ENCODE measurements around the gene ADRB1.

Gene ADRB1

GRCh38 chr10:114043532-114044246, at the start of gene ADRB1:
Gene ADRB1, plus strand, starts transcription at chr10:114043866. Its CDS starts 267 bp downstream, at chr10:114044133.
- DNase-seq (ENCODE audit: low spot score), result no peak

GRCh38 chr10:113995201-113995600, 48.5 kb upstream of the ADRB1 start:
- no peak for DNase-seq (ENCODE audit: low spot score)

DNA sequence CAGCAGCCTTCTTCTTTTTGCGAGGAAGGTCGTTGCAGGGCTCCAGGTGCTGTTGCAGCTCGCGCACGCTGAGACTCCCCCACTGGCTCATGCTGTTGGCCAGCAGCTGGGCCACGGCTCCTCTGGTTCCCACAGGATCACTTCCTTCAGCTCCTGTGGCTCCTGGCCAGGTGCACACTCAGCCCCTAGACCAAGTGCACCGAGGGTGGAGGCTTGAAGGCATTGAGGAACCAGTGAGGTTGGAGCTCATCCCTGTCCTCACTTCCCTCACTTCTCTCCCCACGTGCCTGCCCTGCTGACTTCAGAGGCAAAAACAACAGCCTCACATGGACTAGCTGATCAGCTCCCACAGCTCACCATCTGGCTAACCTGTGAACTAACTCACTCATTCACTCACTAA, 46.2 kb upstream of the ADRB1 start:
- DNase-seq (ENCODE audit: low spot score), result no peak

DNA sequence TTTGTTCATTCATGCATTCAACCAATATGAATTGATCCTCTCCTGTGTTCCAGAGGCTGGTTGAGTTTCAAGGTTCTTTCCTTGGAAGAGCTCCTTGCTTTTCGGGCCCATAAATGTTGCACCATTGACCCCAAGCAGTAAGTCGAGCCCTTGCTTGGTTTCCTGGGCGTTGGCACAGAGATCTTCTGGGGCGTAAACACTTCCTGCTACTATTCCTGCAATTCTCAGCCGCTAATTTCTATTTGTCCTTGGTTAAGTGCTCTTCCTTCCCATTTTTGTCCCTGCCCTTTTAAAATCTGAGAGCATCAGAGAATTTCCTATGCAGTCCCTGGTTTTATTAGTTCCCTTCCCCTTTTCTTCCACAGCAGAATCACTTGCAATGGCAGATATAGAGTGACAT, 44.1 kb upstream of the ADRB1 start:
- DNase-seq (ENCODE audit: low spot score), result no peak

DNA sequence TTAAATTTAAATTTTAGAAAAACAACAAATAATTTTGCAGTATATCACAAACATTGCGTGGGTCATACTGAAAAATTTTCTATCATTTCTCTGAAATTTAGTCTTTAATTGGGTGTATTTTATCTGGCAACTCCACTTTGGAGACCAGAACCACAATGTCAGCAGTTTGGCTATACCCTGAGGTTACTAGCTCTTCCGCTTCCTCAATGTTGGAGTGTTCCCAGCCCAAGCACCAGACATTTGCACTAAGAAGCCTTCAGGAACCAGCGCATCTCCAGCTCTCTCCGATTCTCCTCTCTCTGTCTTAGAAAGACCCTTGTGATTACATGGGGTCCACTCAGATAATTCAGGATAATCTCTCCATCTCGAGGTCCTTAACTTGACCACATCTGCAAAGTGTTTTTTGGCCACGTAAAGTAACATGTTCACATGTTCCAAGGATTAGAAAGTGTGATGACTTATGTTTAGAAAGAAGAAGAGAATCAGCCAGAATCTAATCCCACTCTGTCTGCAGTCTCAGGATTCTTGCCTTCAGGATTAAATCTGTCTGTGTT, 43.1 kb upstream of the ADRB1 start:
- no peak for DNase-seq (ENCODE audit: low spot score)

- DNase-seq (ENCODE audit: low spot score), result no peak
These were observed 41.2 kb upstream of the ADRB1 start for GRCh38 chr10:114002422-114002821.

DNA sequence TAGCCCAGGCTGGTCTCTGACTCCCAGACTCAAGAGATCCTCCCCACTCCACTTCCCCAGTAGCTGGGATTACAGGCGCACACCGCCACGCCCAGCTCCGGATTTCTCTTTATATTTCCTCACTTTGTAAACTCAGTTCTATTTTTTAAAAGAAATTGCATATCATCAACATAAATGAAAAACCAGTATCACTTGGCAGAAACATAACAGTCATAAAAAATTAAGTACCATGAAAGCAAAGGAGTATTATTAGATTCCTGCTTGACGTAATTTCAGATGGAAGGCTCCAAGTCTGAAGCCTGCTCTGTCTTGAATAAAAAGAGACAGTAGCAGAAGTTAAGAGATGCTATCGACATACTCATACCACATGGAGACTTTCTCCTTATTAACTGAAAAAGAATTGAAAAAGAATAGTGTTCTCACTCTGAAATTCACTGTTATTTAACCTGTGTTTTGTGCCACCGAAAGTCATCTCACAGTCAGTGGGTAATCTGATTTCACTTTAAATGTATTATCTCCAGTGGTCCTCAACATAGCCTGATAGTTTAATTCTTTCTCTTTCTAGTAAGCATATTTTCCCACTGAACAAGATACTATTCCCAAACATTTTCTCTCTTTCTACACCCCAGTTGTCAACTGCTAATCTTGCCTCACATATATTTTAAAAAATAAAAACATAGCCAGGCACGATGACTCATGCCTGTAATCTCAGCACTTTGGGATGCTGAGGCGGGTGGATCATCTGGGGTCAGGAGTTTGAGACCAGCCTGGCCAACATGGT, 40.3 kb upstream of the ADRB1 start:
- no peak for DNase-seq (ENCODE audit: low spot score)

GRCh38 chr10:114009281-114009996, 34.2 kb upstream of the ADRB1 start:
- no peak for DNase-seq (ENCODE audit: low spot score)

GRCh38 chr10:114010316-114010715, 33.4 kb upstream of the ADRB1 start:
- DNase-seq (ENCODE audit: low spot score), result no peak

- no peak for DNase-seq (ENCODE audit: low spot score)
These were observed 31.0 kb upstream of the ADRB1 start for GRCh38 chr10:114012650-114013049.

GRCh38 chr10:114015708-114016107, 28.0 kb upstream of the ADRB1 start:
- DNase-seq (ENCODE audit: low spot score), result no peak

DNA sequence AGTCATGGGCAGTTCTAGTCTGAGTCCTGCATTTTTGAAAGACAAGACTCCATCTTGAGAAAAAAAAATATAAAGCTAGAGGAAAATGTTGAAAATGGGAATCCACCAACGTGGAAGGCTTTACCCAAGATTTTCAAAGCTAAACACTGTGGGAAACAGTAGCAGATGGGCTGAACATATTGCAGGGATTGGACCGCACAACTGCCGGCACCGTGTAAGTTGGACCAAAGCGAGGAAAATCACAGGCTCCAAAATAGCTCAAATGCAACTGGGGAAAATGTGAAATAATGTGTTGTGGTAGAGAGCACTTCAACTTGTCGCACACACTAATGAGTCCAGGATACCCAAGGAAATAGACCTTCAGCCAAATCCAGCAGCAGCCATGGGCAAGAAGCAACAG, 26.4 kb upstream of the ADRB1 start:
- DNase-seq (ENCODE audit: low spot score), result no peak

DNA sequence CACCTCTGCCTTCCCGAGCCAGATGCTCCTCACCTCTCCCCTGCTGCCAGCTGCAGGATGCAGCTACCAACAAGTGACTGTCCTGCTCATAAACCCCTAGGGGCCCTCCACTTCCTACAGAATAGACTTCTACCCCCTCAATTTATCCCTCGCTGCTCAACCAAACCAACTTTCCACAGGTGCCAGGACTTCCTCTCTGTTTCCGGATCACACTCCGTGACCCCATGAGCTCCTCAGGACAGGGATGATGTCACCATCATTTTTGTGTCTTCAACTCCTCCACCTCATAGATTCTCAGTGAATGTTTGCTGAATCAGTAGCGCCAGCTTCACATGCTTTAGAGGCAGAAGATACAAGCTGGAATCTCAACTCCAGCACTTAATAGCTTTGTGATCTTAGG, 25.8 kb upstream of the ADRB1 start:
- no peak for DNase-seq (ENCODE audit: low spot score)

DNA sequence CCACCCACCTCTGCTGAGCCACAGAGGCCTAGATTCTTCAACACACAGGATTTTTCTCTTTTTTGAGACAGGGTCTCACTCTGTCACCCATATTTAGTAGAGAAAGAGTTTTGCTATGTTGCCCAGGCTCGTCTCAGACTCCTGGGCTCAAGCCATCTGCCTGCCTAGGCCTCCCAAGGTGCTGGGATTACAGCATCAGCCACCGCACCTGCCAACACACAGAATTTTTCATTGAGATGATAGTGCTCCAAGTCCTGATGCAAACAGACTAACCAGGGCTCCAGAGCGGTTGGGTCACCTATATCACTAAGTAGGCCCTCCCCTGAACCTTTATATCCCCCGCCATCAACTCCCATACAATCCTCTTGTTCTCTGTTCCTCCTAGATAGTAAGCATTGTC, 24.4 kb upstream of the ADRB1 start:
- DNase-seq (ENCODE audit: low spot score), result no peak

DNA sequence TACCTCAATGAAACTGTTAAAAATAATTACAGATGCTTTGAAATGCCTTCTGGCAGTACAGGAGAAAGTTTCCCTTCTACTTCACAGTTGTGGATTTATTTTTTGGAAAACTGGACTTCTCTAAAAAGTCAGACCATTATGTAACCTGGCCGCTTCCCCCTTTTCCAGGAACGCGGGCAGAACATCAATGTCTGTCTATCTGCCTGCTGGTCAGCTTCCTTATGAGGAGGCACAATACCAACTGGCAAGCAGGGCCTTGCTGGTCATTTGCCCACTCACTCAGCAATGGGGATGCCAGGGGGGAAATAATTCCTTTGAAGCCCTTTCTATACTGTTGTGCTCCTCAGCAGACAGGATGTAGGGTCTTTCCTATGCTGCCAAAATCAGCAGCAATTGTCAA, 22.5 kb upstream of the ADRB1 start:
- DNase-seq (ENCODE audit: low spot score), result no peak

- no peak for DNase-seq (ENCODE audit: low spot score)
These were observed 21.7 kb upstream of the ADRB1 start for GRCh38 chr10:114021717-114022680.

DNA sequence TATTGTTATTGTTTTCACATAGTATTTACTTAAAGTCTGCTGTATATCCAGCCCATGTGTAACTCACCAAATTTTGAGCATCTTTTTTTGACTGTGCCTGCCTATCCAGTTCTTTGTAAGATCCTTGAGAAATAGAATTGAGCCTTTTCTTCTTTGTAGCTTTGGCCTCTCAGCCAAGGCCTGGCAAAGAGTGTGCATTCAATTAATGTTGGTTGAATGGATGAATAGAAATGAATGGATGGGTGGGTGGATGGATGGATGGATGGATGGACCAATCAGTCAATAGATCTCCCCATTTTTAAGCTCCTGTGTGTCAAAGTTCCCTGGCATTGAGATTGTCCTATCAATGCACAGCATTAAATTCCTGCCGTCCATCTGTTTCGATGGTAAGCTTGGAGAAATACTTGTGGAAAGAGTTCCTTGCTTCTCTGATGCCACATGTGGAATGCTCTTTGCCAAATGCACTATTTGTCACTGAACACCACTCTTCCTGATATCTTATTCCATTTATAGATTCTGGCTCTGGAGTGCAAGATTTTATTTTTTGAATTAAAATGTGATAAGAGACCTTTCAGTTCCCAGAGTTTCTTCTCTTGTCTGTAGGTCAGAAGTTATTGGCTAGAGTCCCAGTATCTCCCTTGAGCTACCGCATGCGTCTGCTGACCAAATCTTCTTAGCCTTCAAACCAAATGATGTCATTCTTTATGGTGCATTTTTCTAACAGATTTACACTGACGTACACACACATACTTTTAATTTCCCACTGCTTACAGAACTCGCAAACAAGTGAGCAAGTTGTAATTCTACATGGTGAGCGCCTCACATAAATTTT, 20.7 kb upstream of the ADRB1 start:
- no peak for DNase-seq (ENCODE audit: low spot score)

GRCh38 chr10:114024876-114025610, 18.6 kb upstream of the ADRB1 start:
- DNase-seq (ENCODE audit: low spot score), result no peak

DNA sequence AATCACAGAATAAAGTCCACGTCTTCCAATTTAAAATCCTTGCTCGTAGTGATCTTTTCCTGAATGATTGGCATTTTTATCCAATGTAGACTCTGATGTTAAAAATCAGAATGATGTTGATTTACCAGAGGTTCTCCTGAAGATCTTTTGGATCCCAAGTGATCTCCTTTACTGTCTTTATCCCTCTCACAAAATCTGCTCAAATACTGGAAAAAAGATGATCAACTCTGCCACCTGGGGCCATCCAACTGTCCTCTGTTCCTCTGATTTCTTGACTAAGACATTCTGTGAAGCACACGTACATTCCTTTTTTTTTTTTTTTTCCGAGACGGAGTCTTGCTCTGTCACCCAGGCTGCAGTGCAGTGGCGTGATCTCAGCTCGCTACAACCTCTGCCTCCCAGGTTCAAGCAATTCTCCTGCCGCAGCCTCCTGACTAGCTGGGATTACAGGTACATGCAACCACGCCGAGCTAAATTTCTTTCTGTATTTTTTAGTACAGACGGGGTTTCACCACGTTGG, 18.0 kb upstream of the ADRB1 start:
- DNase-seq (ENCODE audit: low spot score), result no peak
